Retinal pigment epithelial cell (primary cell): ENCODE data around the gene CDK5RAP2.

Experiments
- DNase-seq: peaks from one replicate; pipeline ENCODE4 v3.0.0-alpha.2; 2010; ENCODE audit warnings: low read depth
- H3K4me3 ChIP-seq: 2 replicates; pipeline ENCODE4 v1.5.1; 2011; ENCODE audit warnings: mild to moderate bottlenecking, low read length, control low read depth, moderate library complexity
- CTCF ChIP-seq: conservative IDR thresholded peaks from 2 replicates; pipeline ENCODE4 v1.5.1; 2011; ENCODE audit warnings: low read depth, low read length, control low read depth, inconsistent platforms

CDK5RAP2 gene

DNA sequence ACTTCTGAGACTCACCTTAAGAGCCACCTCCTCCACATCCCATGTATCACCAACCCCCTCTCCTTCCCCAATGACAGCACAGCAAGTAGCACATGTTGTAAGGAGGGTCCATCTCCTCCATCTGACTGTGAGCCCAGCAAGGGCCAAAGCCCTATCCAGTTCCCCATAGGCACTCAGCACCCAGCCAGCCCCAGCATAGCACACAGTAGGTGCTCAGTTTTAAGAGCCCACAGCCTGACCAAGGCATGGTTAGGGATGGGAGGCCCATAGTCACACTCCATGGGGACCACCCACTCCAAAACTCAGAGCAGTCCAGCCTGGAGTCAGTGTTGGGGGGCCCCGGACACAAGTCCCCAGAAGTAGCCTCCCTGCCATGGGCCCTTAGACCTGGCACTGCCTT is 205.7 kb downstream of the CDK5RAP2 start:
- no peak for TF ChIP-seq CTCF
- no peak for DNase-seq
- no peak overlapping the region for H3K4me3 ChIP-seq

GRCh38 chr9:120372040-120372439 is 207.9 kb downstream of the CDK5RAP2 start:
- no peak overlapping the region for H3K4me3 ChIP-seq
- DNase-seq, result no peak
- TF ChIP-seq CTCF, result no peak

GRCh38 chr9:120369608-120370220 is 210.3 kb downstream of the CDK5RAP2 start:
- no peak for TF ChIP-seq CTCF
- H3K4me3 ChIP-seq, result no peak overlapping the region
- no peak for DNase-seq

DNA sequence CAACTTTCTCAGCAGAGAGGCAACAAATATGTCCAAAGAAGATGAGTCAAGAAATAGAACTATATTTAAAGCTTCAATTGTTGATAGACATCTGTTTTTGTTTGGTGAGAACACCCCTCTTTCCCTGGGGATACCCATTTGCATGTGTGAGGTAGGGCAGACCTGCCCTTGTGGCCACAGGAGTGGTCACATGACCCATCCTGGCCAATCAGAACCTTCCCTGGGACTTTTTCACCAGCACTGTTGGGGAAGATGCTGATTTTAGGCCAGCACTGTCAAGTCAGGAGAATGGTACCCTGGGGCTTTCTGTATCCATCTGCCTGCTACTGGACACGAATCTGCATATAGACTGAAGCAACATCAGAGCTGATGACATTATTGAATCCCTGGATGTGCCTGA is 211.2 kb downstream of the CDK5RAP2 start:
- DNase-seq, result no peak
- H3K4me3 ChIP-seq, result no peak overlapping the region
- TF ChIP-seq CTCF, result no peak

DNA sequence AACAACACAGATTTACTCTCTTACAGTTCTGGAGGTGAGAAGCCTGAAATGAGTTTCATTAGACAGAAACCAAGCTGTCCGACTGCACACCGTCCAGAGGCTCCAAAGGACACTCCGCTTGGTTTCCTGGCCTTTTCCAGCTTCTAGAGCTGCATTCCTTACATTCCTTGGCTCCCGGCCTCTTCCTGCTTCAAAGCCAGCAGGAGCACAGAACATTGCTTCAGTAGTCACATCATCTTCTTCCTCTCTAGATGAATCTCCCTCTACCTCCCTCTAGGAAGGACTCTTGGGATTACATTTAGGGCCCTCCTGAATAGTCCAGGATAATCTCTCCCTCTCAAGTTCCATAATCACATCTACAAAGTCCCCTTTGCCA is 213.3 kb downstream of the CDK5RAP2 start:
- peak; percentile 52 for TF ChIP-seq CTCF
- DNase-seq, result peak; percentile 56

GRCh38 chr9:120365386-120365785 is 214.6 kb downstream of the CDK5RAP2 start:
- no peak for TF ChIP-seq CTCF
- H3K4me3 ChIP-seq, result no peak overlapping the region
- no peak for DNase-seq

More for the DNA sequence above, 213.3 kb downstream of the CDK5RAP2 start:
- H3K4me3 ChIP-seq, result no peak overlapping the region

- H3K4me3 ChIP-seq, result no peak overlapping the region
- DNase-seq, result no peak
- TF ChIP-seq CTCF, result no peak
Measured at GRCh38 chr9:120363697-120364096, 216.3 kb downstream of the CDK5RAP2 start.
